WTC11 (cell line): ENCODE data around the gene BOD1L1. TPM values are rescaled to one million over a fixed set of nuclear protein-coding genes. Genes with fewer than 3 reads are reported as not detected.

Source experiments
- CDX4 ChIP-seq: fragments of 250-450 bp; sonication (Bioruptor Pico); IDR thresholded peaks from 2 replicates; pipeline ENCODE4 v1.9.0; 2021; ENCODE audit warnings: moderate library complexity, mild to moderate bottlenecking, inconsistent platforms, borderline replicate concordance
- ELF4 ChIP-seq: sonication (generic); formaldehyde crosslinking; IDR thresholded peaks from 2 replicates; pipeline ENCODE4 v1.8.1; 2022; ENCODE audit warnings: low read depth, mild to moderate bottlenecking, moderate library complexity, missing genetic modification reagents
- EMX1 ChIP-seq: fragments of 250-450 bp; sonication (Bioruptor Pico); IDR thresholded peaks from 2 replicates; pipeline ENCODE4 v1.8.0; 2021; ENCODE audit warnings: mild to moderate bottlenecking
- FOXJ3 ChIP-seq: sonication (generic); formaldehyde crosslinking; IDR thresholded peaks from 2 replicates; pipeline ENCODE4 v1.9.0; 2021; ENCODE audit warnings: missing genetic modification reagents, mild to moderate bottlenecking, borderline replicate concordance
- GABPB1 ChIP-seq: sonication (generic); formaldehyde crosslinking; IDR thresholded peaks from 2 replicates; pipeline ENCODE4 v1.8.1; 2023; ENCODE audit warnings: mild to moderate bottlenecking, missing genetic modification reagents
- GRHL2 ChIP-seq: fragments of 250-450 bp; sonication (Bioruptor Pico); IDR thresholded peaks from 2 replicates; pipeline ENCODE4 v1.8.0; 2022; ENCODE audit warnings: mild to moderate bottlenecking, moderate library complexity; ENCODE audit not compliant: insufficient replicate concordance, severe bottlenecking
- IRF2 ChIP-seq: sonication (generic); formaldehyde crosslinking; IDR thresholded peaks from 2 replicates; pipeline ENCODE4 v1.8.0; 2022; ENCODE audit warnings: low read depth, missing genetic modification reagents, borderline replicate concordance
- KAT7 ChIP-seq: sonication (generic); formaldehyde crosslinking; IDR thresholded peaks from 2 replicates; pipeline ENCODE4 v1.8.1; 2023; ENCODE audit warnings: missing genetic modification reagents, mild to moderate bottlenecking, borderline replicate concordance
- MYBL2 ChIP-seq: sonication (generic); formaldehyde crosslinking; IDR thresholded peaks from 2 replicates; pipeline ENCODE4 v1.8.1; 2023; ENCODE audit warnings: mild to moderate bottlenecking, moderate library complexity, missing genetic modification reagents
- NFE2L1 ChIP-seq: sonication (generic); formaldehyde crosslinking; IDR thresholded peaks from 2 replicates; pipeline ENCODE4 v1.8.1; 2023; ENCODE audit warnings: missing genetic modification reagents
- NR2C2 ChIP-seq: sonication (generic); formaldehyde crosslinking; IDR thresholded peaks from 2 replicates; pipeline ENCODE4 v1.8.0; 2022; ENCODE audit warnings: mild to moderate bottlenecking, missing genetic modification reagents
- SMAD3 ChIP-seq: sonication (generic); formaldehyde crosslinking; IDR thresholded peaks from 2 replicates; pipeline ENCODE4 v1.8.0; 2022; ENCODE audit warnings: missing genetic modification reagents, mild to moderate bottlenecking, borderline replicate concordance
- SP1 ChIP-seq: sonication (generic); formaldehyde crosslinking; conservative IDR thresholded peaks from 2 replicates; pipeline ENCODE4 v1.8.1; 2022; ENCODE audit warnings: missing genetic modification reagents
- ZBTB21 ChIP-seq: sonication (generic); formaldehyde crosslinking; IDR thresholded peaks from 2 replicates; pipeline ENCODE4 v1.8.1; 2023; ENCODE audit warnings: mild to moderate bottlenecking, missing genetic modification reagents, borderline replicate concordance
- ZBTB43 ChIP-seq: sonication (generic); formaldehyde crosslinking; IDR thresholded peaks from 2 replicates; pipeline ENCODE4 v1.8.1; 2023; ENCODE audit warnings: mild to moderate bottlenecking, missing genetic modification reagents
- ZNF263 ChIP-seq: sonication (generic); formaldehyde crosslinking; IDR thresholded peaks from 2 replicates; pipeline ENCODE4 v1.8.1; 2022; ENCODE audit warnings: low read depth, mild to moderate bottlenecking, moderate library complexity, missing genetic modification reagents
- ZNF425 ChIP-seq: fragments of 250-450 bp; sonication (Bioruptor Pico); conservative IDR thresholded peaks from 2 replicates; pipeline ENCODE4 v1.9.0; 2021; ENCODE audit warnings: mild to moderate bottlenecking
- ZNF671 ChIP-seq: fragments of 250-450 bp; sonication (Bioruptor Pico); IDR thresholded peaks from 2 replicates; pipeline ENCODE4 v1.8.0; 2021; ENCODE audit warnings: mild to moderate bottlenecking
- total RNA-seq: library from RNA; stranded (reverse); gene quantifications from 3 replicates; pipeline ENCODE4 v1.2.3, GENCODE V29; 2021
- TF ChIP-seq, protein P1 (sequence below): sonication (generic); formaldehyde crosslinking; IDR thresholded peaks from 2 replicates; pipeline ENCODE4 v1.8.1; 2022; ENCODE audit warnings: low read depth, missing genetic modification reagents, borderline replicate concordance
- TF ChIP-seq, protein P2 (sequence below): sonication (generic); formaldehyde crosslinking; IDR thresholded peaks from 2 replicates; pipeline ENCODE4 v1.8.0; 2022; ENCODE audit warnings: mild to moderate bottlenecking, missing genetic modification reagents
- TF ChIP-seq, protein P3 (sequence below): sonication (generic); formaldehyde crosslinking; IDR thresholded peaks from 2 replicates; pipeline ENCODE4 v1.8.1; 2023; ENCODE audit warnings: mild to moderate bottlenecking, missing genetic modification reagents
- TF ChIP-seq, protein P4 (sequence below): sonication (generic); formaldehyde crosslinking; IDR thresholded peaks from 2 replicates; pipeline ENCODE4 v1.8.1; 2023; ENCODE audit warnings: mild to moderate bottlenecking, moderate library complexity, missing genetic modification reagents
- TF ChIP-seq, protein P5 (sequence below): sonication (generic); formaldehyde crosslinking; IDR thresholded peaks from 2 replicates; pipeline ENCODE4 v1.8.0; 2022; ENCODE audit warnings: missing genetic modification reagents

BOD1L1 gene
- total RNA-seq, 1 experiment from 2014 or later: 43.5 TPM

GRCh38 chr4:13654162-13654797 lies 26.8 kb upstream of the BOD1L1 start (continued):
- TF ChIP-seq ZNF425 (CRISPR knock-in tag) (no peak), ZNF263 (CRISPR knock-in tag) (no peak), FOXJ3 (CRISPR knock-in tag) (no peak), CDX4 (CRISPR knock-in tag) (no peak), GRHL2 (no peak), SP1 (no peak; the same call in 1 of the 2 replicates), GABPB1 (no peak), ZBTB43 (CRISPR knock-in tag) (no peak), NFE2L1 (CRISPR knock-in tag) (no peak), SMAD3 (CRISPR knock-in tag) (no peak), ZNF671 (CRISPR knock-in tag) (no peak), KAT7 (CRISPR knock-in tag) (0 out of 2 replicates have a peak, but pooled peaks have one; percentile 56), EMX1 (0 out of 2 replicates have a peak, but pooled peaks have one; percentile 28), MYBL2 (CRISPR knock-in tag) (no peak), IRF2 (CRISPR knock-in tag) (no peak), ELF4 (CRISPR knock-in tag) (no peak), NR2C2 (CRISPR knock-in tag) (no peak), ZBTB21 (CRISPR knock-in tag) (no peak)
- TF ChIP-seq, protein P1, sequence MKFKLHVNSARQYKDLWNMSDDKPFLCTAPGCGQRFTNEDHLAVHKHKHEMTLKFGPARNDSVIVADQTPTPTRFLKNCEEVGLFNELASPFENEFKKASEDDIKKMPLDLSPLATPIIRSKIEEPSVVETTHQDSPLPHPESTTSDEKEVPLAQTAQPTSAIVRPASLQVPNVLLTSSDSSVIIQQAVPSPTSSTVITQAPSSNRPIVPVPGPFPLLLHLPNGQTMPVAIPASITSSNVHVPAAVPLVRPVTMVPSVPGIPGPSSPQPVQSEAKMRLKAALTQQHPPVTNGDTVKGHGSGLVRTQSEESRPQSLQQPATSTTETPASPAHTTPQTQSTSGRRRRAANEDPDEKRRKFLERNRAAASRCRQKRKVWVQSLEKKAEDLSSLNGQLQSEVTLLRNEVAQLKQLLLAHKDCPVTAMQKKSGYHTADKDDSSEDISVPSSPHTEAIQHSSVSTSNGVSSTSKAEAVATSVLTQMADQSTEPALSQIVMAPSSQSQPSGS: no peak
- TF ChIP-seq, protein P2, sequence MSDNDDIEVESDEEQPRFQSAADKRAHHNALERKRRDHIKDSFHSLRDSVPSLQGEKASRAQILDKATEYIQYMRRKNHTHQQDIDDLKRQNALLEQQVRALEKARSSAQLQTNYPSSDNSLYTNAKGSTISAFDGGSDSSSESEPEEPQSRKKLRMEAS: peak; percentile 57; the same call in 1 of the 2 replicates
- TF ChIP-seq, protein P3, sequence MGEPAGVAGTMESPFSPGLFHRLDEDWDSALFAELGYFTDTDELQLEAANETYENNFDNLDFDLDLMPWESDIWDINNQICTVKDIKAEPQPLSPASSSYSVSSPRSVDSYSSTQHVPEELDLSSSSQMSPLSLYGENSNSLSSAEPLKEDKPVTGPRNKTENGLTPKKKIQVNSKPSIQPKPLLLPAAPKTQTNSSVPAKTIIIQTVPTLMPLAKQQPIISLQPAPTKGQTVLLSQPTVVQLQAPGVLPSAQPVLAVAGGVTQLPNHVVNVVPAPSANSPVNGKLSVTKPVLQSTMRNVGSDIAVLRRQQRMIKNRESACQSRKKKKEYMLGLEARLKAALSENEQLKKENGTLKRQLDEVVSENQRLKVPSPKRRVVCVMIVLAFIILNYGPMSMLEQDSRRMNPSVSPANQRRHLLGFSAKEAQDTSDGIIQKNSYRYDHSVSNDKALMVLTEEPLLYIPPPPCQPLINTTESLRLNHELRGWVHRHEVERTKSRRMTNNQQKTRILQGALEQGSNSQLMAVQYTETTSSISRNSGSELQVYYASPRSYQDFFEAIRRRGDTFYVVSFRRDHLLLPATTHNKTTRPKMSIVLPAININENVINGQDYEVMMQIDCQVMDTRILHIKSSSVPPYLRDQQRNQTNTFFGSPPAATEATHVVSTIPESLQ (CRISPR knock-in tag): no peak
- TF ChIP-seq, protein P4, sequence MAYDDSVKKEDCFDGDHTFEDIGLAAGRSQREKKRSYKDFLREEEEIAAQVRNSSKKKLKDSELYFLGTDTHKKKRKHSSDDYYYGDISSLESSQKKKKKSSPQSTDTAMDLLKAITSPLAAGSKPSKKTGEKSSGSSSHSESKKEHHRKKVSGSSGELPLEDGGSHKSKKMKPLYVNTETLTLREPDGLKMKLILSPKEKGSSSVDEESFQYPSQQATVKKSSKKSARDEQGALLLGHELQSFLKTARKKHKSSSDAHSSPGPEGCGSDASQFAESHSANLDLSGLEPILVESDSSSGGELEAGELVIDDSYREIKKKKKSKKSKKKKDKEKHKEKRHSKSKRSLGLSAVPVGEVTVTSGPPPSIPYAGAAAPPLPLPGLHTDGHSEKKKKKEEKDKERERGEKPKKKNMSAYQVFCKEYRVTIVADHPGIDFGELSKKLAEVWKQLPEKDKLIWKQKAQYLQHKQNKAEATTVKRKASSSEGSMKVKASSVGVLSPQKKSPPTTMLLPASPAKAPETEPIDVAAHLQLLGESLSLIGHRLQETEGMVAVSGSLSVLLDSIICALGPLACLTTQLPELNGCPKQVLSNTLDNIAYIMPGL: peak; percentile 72; the same call in 1 of the 2 replicates
- TF ChIP-seq, protein P5, sequence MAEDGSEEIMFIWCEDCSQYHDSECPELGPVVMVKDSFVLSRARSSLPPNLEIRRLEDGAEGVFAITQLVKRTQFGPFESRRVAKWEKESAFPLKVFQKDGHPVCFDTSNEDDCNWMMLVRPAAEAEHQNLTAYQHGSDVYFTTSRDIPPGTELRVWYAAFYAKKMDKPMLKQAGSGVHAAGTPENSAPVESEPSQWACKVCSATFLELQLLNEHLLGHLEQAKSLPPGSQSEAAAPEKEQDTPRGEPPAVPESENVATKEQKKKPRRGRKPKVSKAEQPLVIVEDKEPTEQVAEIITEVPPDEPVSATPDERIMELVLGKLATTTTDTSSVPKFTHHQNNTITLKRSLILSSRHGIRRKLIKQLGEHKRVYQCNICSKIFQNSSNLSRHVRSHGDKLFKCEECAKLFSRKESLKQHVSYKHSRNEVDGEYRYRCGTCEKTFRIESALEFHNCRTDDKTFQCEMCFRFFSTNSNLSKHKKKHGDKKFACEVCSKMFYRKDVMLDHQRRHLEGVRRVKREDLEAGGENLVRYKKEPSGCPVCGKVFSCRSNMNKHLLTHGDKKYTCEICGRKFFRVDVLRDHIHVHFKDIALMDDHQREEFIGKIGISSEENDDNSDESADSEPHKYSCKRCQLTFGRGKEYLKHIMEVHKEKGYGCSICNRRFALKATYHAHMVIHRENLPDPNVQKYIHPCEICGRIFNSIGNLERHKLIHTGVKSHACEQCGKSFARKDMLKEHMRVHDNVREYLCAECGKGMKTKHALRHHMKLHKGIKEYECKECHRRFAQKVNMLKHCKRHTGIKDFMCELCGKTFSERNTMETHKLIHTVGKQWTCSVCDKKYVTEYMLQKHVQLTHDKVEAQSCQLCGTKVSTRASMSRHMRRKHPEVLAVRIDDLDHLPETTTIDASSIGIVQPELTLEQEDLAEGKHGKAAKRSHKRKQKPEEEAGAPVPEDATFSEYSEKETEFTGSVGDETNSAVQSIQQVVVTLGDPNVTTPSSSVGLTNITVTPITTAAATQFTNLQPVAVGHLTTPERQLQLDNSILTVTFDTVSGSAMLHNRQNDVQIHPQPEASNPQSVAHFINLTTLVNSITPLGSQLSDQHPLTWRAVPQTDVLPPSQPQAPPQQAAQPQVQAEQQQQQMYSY (CRISPR knock-in tag): no peak
